Activated CD8-positive, alpha-beta T cell treated with anti-CD3 and anti-CD28 coated beads for 36 hours (primary cell): ENCODE results near the gene RFLNA. TPM values are rescaled to one million over a fixed set of nuclear protein-coding genes. Genes with fewer than 3 reads are reported as not detected.

ENCODE experiments used
- ATAC-seq: fragments of 200-7000 bp; cut with Tn5 transposase; one replicate; pipeline ENCODE4 v1.10.0; 2021; ENCODE audit warnings: mild to moderate bottlenecking, moderate library complexity
- CTCF ChIA-PET: fragments of 350-600 bp; sonication (Branson Sonifier 250); formaldehyde crosslinking; loops from one replicate; lab custom pipeline; 2021; ENCODE audit warnings: antibody characterized with exemption; lab: Charles Lee
- POLR2A ChIA-PET: fragments of 350-600 bp; sonication (Branson Sonifier 250); formaldehyde crosslinking; loops from one replicate; lab custom pipeline; 2021; ENCODE audit warnings: antibody characterized with exemption; lab: Charles Lee
- DNase-seq: peaks from one replicate; pipeline ENCODE4 v3.0.0-alpha.2; 2020
- H3K27ac Mint-ChIP-seq: one replicate; pipeline ENCODE4 v1.8.0; 2021; ENCODE audit warnings: mild to moderate bottlenecking, mixed read lengths
- H3K27me3 Mint-ChIP-seq: one replicate; pipeline ENCODE4 v1.8.0; 2021; ENCODE audit warnings: mixed read lengths
- H3K36me3 Mint-ChIP-seq: one replicate; pipeline ENCODE4 v1.8.0; 2021; ENCODE audit warnings: low read depth, mixed read lengths
- H3K4me1 Mint-ChIP-seq: one replicate; pipeline ENCODE4 v1.8.0; 2021; ENCODE audit warnings: low read depth, mixed read lengths
- H3K4me3 Mint-ChIP-seq: one replicate; pipeline ENCODE4 v1.8.0; 2021; ENCODE audit warnings: mild to moderate bottlenecking, moderate library complexity, mixed read lengths
- H3K9me3 Mint-ChIP-seq: one replicate; pipeline ENCODE4 v1.8.0; 2021; ENCODE audit warnings: mixed read lengths
- CTCF ChIP-seq: fragments of 200-600 bp; IDR thresholded peaks from one replicate; pipeline ENCODE4 v1.8.0; 2022; ENCODE audit warnings: antibody characterized with exemption, mild to moderate bottlenecking
- intact Hi-C: fragments of 100-400 bp; cut with micrococcal nuclease; formaldehyde crosslinking; loops from one replicate; pipeline ENCODE4 v1.10.0; 2022
- total RNA-seq, 2 experiments: library from RNA; stranded (reverse); gene quantifications; one replicate each; pipeline ENCODE4 v1.2.3, GENCODE V29; 2021

RFLNA gene
- total RNA-seq, 2 experiments from 2014 or later, result not detected

GRCh38 chr12:124304314-124304790 lies 9.5 kb downstream of the RFLNA start:
- DNase-seq (no peak), ATAC-seq (no peak)
- ChIA-PET CTCF (no interaction called here), POLR2A (no interaction called here)
- Mint-ChIP-seq H3K9me3 (no peaks in the 10 kb centered on the region), H3K4me1 (no peaks in the 10 kb centered on the region), H3K36me3 (no peaks in the 10 kb centered on the region), H3K27me3 (peaks cover 1% of the 10 kb centered on the region), H3K4me3 (no peak overlapping the region), H3K27ac (no peak overlapping the region)
- TF ChIP-seq CTCF, result no peak
- intact Hi-C loops, result no loop called here

GRCh38 chr12:124305136-124305535 lies 10.2 kb downstream of the RFLNA start:
- CTCF ChIA-PET, result interaction anchor here (0.6 kb wide), 1 partner anchor 285 kb away, joined by 3 read pairs; no protein-coding TSS in a partner anchor
- no peak for TF ChIP-seq CTCF
- ATAC-seq, result no peak
- no peaks in the 10 kb centered on the region for H3K9me3 Mint-ChIP-seq
- POLR2A ChIA-PET, result no interaction called here
- no peaks in the 10 kb centered on the region for H3K4me1 Mint-ChIP-seq
- H3K27ac Mint-ChIP-seq, result no peak overlapping the region
- no peaks in the 10 kb centered on the region for H3K36me3 Mint-ChIP-seq
- DNase-seq, result no peak
- H3K4me3 Mint-ChIP-seq, result no peak overlapping the region
- no peaks in the 10 kb centered on the region for H3K27me3 Mint-ChIP-seq
- intact Hi-C loops, result no loop called here

GRCh38 chr12:124305776-124306685 lies 11.1 kb downstream of the RFLNA start:
- Mint-ChIP-seq H3K4me1 (no peaks in the 10 kb centered on the region), H3K27ac (no peak overlapping the region), H3K9me3 (no peaks in the 10 kb centered on the region), H3K27me3 (no peaks in the 10 kb centered on the region), H3K36me3 (no peaks in the 10 kb centered on the region), H3K4me3 (no peak overlapping the region)
- ChIA-PET CTCF (no interaction called here), POLR2A (no interaction called here)
- no peak for TF ChIP-seq CTCF
- no peak for DNase-seq
- no peak for ATAC-seq
- intact Hi-C loops, result no loop called here

GRCh38 chr12:124306686-124307555 lies 12.0 kb downstream of the RFLNA start:
- Mint-ChIP-seq H3K27ac (no peak overlapping the region), H3K9me3 (no peaks in the 10 kb centered on the region), H3K4me3 (no peak overlapping the region), H3K4me1 (no peaks in the 10 kb centered on the region), H3K27me3 (no peaks in the 10 kb centered on the region), H3K36me3 (no peaks in the 10 kb centered on the region)
- intact Hi-C loops, result no loop called here
- DNase-seq (no peak), ATAC-seq (no peak)
- POLR2A ChIA-PET, result no interaction called here
- CTCF ChIA-PET, result no interaction called here
- TF ChIP-seq CTCF, result no peak

- Mint-ChIP-seq H3K27me3 (no peaks in the 10 kb centered on the region), H3K9me3 (no peaks in the 10 kb centered on the region), H3K4me3 (no peak overlapping the region), H3K36me3 (no peaks in the 10 kb centered on the region), H3K27ac (no peak overlapping the region), H3K4me1 (no peaks in the 10 kb centered on the region)
- no peak for DNase-seq
- no peak for ATAC-seq
- ChIA-PET POLR2A (no interaction called here), CTCF (no interaction called here)
- intact Hi-C loops, result no loop called here
- TF ChIP-seq CTCF, result no peak
Measured at GRCh38 chr12:124307556-124307825, 12.6 kb downstream of the RFLNA start.
